Caco-2 (cell line): ENCODE measurements around the gene PCDHB8. TPM values are rescaled to one million over a fixed set of nuclear protein-coding genes. Genes with fewer than 3 reads are reported as not detected.
"Not testable (repeated sequence)": the region's sequence is repeated elsewhere in the genome, so short reads cannot be mapped to it uniquely, and the experiment has no call there.

Experiments used
- BruUV-seq: library from RNA; stranded (reverse); fragments of 400-500 nt; replicated peaks from 2 replicates; lab custom pipeline; 2021; lab: Mats Ljungman, UMichigan
- CTCF ChIA-PET: fragments of 300-600 bp; sonication (Branson Sonifier 250); formaldehyde crosslinking; loops from one replicate; lab custom pipeline; 2022; ENCODE audit warnings: antibody characterized with exemption; lab: Charles Lee
- POLR2A ChIA-PET: fragments of 300-600 bp; sonication (Branson Sonifier 250); formaldehyde crosslinking; loops from one replicate; lab custom pipeline; 2022; ENCODE audit warnings: antibody characterized with exemption; lab: Charles Lee
- DNase-seq, 2 experiments: peaks; one replicate each; pipeline versions ENCODE4 v3.0.0 to v3.0.0-alpha.2; 2020 to 2022
- H3K27me3 ChIP-seq: replicated peaks from 2 replicates; pipeline ENCODE4 v1.6.0; 2011; ENCODE audit warnings: low read length; ENCODE audit not compliant: control insufficient read depth, insufficient read depth
- H3K36me3 ChIP-seq: 2 replicates; pipeline ENCODE4 v1.5.1; 2011; ENCODE audit warnings: low read length; ENCODE audit not compliant: control insufficient read depth, insufficient read depth
- H3K4me1 ChIP-seq: fragments of 250-450 bp; sonication (Bioruptor Pico); 2 replicates; pipeline ENCODE4 v1.5.1; 2020; ENCODE audit warnings: mild to moderate bottlenecking
- H3K4me3 ChIP-seq: 2 replicates; pipeline ENCODE4 v1.5.1; 2011; ENCODE audit warnings: low read depth, mild to moderate bottlenecking, control low read depth, low read length
- H3K9me3 ChIP-seq: fragments of 250-450 bp; sonication (Bioruptor Pico); 2 replicates; pipeline ENCODE4 v1.5.1; 2020; ENCODE audit warnings: mild to moderate bottlenecking, moderate library complexity
- H3K27ac Mint-ChIP-seq: one replicate; pipeline ENCODE4 v1.8.0; 2022; ENCODE audit warnings: mixed read lengths; ENCODE audit not compliant: unreplicated experiment
- H3K27me3 Mint-ChIP-seq: one replicate; pipeline ENCODE4 v1.8.0; 2022; ENCODE audit warnings: mixed read lengths; ENCODE audit not compliant: insufficient read depth, unreplicated experiment
- H3K36me3 Mint-ChIP-seq: one replicate; pipeline ENCODE4 v1.8.0; 2022; ENCODE audit warnings: mild to moderate bottlenecking, mixed read lengths; ENCODE audit not compliant: insufficient read depth, unreplicated experiment
- H3K4me1 Mint-ChIP-seq: one replicate; pipeline ENCODE4 v1.8.0; 2022; ENCODE audit warnings: low read depth, mixed read lengths; ENCODE audit not compliant: unreplicated experiment
- H3K4me3 Mint-ChIP-seq: one replicate; pipeline ENCODE4 v1.8.0; 2022; ENCODE audit warnings: mild to moderate bottlenecking, moderate library complexity, mixed read lengths; ENCODE audit not compliant: unreplicated experiment
- H3K9me3 Mint-ChIP-seq: one replicate; pipeline ENCODE4 v1.8.0; 2022; ENCODE audit warnings: mixed read lengths; ENCODE audit not compliant: unreplicated experiment
- intact Hi-C: fragments of 100-400 bp; cut with micrococcal nuclease; formaldehyde crosslinking; loops from one replicate; pipeline ENCODE4 v1.10.0; 2022; ENCODE audit not compliant: unreplicated experiment
- total RNA-seq: library from RNA; stranded (reverse); gene quantifications from 2 replicates; pipeline ENCODE4 v1.2.3, GENCODE V29; 2022
- TF ChIP-seq, protein P1 (sequence below), 2 experiments: fragments of 200-600 bp in 1 of 2; IDR thresholded peaks; 1 replicate in 1 of 2; 2 replicates in 1 of 2; pipeline versions ENCODE4 v1.5.1 to v1.8.0; 2011 to 2022; ENCODE audit warnings: antibody characterized with exemption in 1 of 2, control low read depth in 1 of 2, inconsistent platforms in 1 of 2, low read depth in 1 of 2, low read length in 1 of 2, mild to moderate bottlenecking in 1 of 2, moderate library complexity in 1 of 2; ENCODE audit not compliant: insufficient read depth in 1 of 2, severe bottlenecking in 1 of 2, unreplicated experiment in 1 of 2

The PCDHB8 gene
- total RNA-seq, 1 experiment from 2014 or later = not detected

- intact Hi-C loops = no loop called here
Measured at GRCh38 chr5:141180313-141180712, 2.7 kb downstream of the PCDHB8 start.

GRCh38 chr5:141182248-141182647, 4.7 kb downstream of the PCDHB8 start, which contains the start of gene PCDHB16:
Gene PCDHB16 (plus strand): TSS chr5:141182387. CDS start chr5:141182560, 173 bp downstream.
- Mint-ChIP-seq H3K27me3 (no peaks in the 10 kb centered on the region), H3K36me3 (no peaks in the 10 kb centered on the region), H3K4me1 (no peaks in the 10 kb centered on the region), H3K9me3 (peaks cover 25% of the 10 kb centered on the region), H3K27ac (no peak within 1 kb of the TSS), H3K4me3 (no peak within 1 kb of the TSS)
- no peaks in the 10 kb centered on the region for H3K9me3 ChIP-seq
- no peaks in the 10 kb centered on the region for H3K27me3 ChIP-seq
- H3K36me3 ChIP-seq = no peaks in the 10 kb centered on the region
- POLR2A ChIA-PET = no interaction called here
- intact Hi-C loops = no loop called here
- H3K4me3 ChIP-seq = no peak within 1 kb of the TSS
- TF ChIP-seq, protein P1, sequence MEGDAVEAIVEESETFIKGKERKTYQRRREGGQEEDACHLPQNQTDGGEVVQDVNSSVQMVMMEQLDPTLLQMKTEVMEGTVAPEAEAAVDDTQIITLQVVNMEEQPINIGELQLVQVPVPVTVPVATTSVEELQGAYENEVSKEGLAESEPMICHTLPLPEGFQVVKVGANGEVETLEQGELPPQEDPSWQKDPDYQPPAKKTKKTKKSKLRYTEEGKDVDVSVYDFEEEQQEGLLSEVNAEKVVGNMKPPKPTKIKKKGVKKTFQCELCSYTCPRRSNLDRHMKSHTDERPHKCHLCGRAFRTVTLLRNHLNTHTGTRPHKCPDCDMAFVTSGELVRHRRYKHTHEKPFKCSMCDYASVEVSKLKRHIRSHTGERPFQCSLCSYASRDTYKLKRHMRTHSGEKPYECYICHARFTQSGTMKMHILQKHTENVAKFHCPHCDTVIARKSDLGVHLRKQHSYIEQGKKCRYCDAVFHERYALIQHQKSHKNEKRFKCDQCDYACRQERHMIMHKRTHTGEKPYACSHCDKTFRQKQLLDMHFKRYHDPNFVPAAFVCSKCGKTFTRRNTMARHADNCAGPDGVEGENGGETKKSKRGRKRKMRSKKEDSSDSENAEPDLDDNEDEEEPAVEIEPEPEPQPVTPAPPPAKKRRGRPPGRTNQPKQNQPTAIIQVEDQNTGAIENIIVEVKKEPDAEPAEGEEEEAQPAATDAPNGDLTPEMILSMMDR (IDR thresholded peaks at IDR 0.05; ENCODE audit: insufficient read depth in 1 of 2, low read depth in 1 of 2, low read length in 1 of 2, severe bottlenecking in 1 of 2, unreplicated experiment in 1 of 2) = no peak
- CTCF ChIA-PET = interaction anchor here (0.8 kb wide), 1 partner anchor 10 kb away, joined by 3 read pairs; no protein-coding TSS in a partner anchor
- no peak for DNase-seq
- H3K4me1 ChIP-seq = no peaks in the 10 kb centered on the region
- no TSS peak for BruUV-seq

More at GRCh38 chr5:141180313-141180712, 2.7 kb downstream of the PCDHB8 start:
- Histone ChIP-seq H3K4me3 (no peak overlapping the region), H3K27me3 (no peaks in the 10 kb centered on the region), H3K9me3 (no peaks in the 10 kb centered on the region), H3K4me1 (no peaks in the 10 kb centered on the region), H3K36me3 (no peaks in the 10 kb centered on the region)
- H3K9me3 Mint-ChIP-seq = peaks cover 8% of the 10 kb centered on the region
- ChIA-PET CTCF (no interaction called here), POLR2A (no interaction called here)
- DNase-seq = no peak
- TF ChIP-seq, protein P1 (IDR thresholded peaks at IDR 0.05; ENCODE audit: insufficient read depth in 1 of 2, low read depth in 1 of 2, low read length in 1 of 2, severe bottlenecking in 1 of 2, unreplicated experiment in 1 of 2) = no peak
- no peaks in the 10 kb centered on the region for H3K4me1 Mint-ChIP-seq
- H3K36me3 Mint-ChIP-seq = no peaks in the 10 kb centered on the region
- no TSS peak for BruUV-seq
- H3K27ac Mint-ChIP-seq = no peak overlapping the region
- H3K27me3 Mint-ChIP-seq = no peaks in the 10 kb centered on the region
- H3K4me3 Mint-ChIP-seq = no peak overlapping the region

GRCh38 chr5:141184117-141184855, 6.7 kb downstream of the PCDHB8 start:
- H3K27ac Mint-ChIP-seq, H3K27me3 Mint-ChIP-seq, BruUV-seq, H3K4me3 Mint-ChIP-seq, H3K36me3 Mint-ChIP-seq, DNase-seq, POLR2A ChIA-PET, H3K36me3 ChIP-seq, H3K4me3 ChIP-seq, H3K27me3 ChIP-seq, intact Hi-C loops, H3K4me1 ChIP-seq, H3K9me3 ChIP-seq, H3K4me1 Mint-ChIP-seq, CTCF ChIA-PET: not testable (repeated sequence)
- peaks cover 36% of the 10 kb centered on the region for H3K9me3 Mint-ChIP-seq
